Measurements from ENCODE around the gene TLE4.

DNA sequence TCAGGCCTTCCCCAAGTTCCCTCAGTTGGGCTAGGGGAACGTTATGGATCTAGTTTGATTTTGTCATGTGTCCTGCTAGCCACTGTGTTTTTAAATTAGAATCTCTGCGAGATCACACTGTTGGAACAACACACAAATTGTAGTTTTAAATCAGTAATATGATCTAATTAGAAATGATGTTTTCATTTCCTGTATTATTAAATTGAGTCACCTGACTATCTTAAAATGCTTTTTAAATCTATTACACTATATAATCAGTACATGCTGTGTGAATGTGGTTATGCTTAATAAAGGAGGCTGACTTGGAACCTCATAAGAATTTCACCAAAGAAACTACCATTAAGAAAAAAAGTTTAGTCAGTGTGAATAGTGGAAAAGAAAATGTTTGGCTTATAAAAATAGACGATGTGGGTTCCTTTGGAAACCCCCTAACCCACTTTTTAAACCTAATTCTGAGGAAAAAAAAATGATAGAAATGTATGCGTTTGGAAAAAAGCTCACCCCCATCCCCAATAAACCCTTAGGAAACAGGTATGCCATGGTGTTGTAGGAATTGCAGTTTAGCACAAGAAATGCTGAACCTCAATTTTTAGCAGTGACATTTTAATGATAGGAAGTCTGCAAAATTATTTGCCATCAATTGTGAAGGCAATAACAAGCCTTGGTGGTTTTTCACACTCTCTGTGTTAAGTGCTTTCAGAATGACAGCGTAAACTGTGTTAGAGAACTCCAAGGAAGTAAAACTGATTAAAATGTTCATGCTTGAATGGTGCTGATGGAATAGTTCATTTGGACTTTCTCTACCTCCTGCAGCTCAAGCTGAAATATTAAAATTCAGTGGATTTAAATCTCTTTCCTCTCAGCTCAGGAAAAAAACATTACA is 59.0 kb downstream of the TLE4 start:
- no peak for TF ChIP-seq CTCF (conservative IDR thresholded peaks at IDR 0.05; ENCODE audit: low read depth in 2 of 2)
- TF ChIP-seq EZH2 (IDR thresholded peaks at IDR 0.05; ENCODE audit: low read depth, unreplicated experiment), result no peak
- TF ChIP-seq POLR2AphosphoS5 (IDR thresholded peaks at IDR 0.05; ENCODE audit: low read depth), result no peak
- TF ChIP-seq STAT1 (IDR thresholded peaks at IDR 0.05; ENCODE audit: unreplicated experiment), result no peak
- TF ChIP-seq, protein P1, sequence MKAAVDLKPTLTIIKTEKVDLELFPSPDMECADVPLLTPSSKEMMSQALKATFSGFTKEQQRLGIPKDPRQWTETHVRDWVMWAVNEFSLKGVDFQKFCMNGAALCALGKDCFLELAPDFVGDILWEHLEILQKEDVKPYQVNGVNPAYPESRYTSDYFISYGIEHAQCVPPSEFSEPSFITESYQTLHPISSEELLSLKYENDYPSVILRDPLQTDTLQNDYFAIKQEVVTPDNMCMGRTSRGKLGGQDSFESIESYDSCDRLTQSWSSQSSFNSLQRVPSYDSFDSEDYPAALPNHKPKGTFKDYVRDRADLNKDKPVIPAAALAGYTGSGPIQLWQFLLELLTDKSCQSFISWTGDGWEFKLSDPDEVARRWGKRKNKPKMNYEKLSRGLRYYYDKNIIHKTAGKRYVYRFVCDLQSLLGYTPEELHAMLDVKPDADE (IDR thresholded peaks at IDR 0.05), result no peak
- no peak for TF ChIP-seq CREB1 (CRISPR knock-in tag; IDR thresholded peaks at IDR 0.05; ENCODE audit: low read depth)
- no peak for TF ChIP-seq NANOG (IDR thresholded peaks at IDR 0.05; ENCODE audit: borderline replicate concordance)

Data from GM23338 (cell line).